HepG2 (cell line): Measurements from ENCODE around the gene WNT7B. TPM values are rescaled to one million over a fixed set of nuclear protein-coding genes. Genes with fewer than 3 reads are reported as not detected.
A peak's percentile ranks its signal among the peaks of the same experiment; 100 is the strongest.

Source experiments
- ATF7-NPFF ChIP-seq: sonication (generic); formaldehyde crosslinking; IDR thresholded peaks from 2 replicates; pipeline ENCODE4 v1.8.1; 2023; ENCODE audit warnings: mild to moderate bottlenecking, low read depth, missing genetic modification reagents, moderate library complexity
- CBX1 ChIP-seq: IDR thresholded peaks from one replicate; pipeline ENCODE4 v1.6.1; 2016; ENCODE audit warnings: antibody characterized with exemption, low read depth
- EP300 ChIP-seq, 3 experiments: sonication (generic) in 1 of 3; formaldehyde crosslinking in 1 of 3; IDR thresholded peaks; 2 replicates each; pipeline versions ENCODE4 v1.5.1 to v1.6.1; 2011 to 2020; ENCODE audit warnings: low read depth in 2 of 3, low read length in 2 of 3, borderline replicate concordance in 1 of 3, improper control_type of control experiment in 1 of 3, mild to moderate bottlenecking in 1 of 3, missing genetic modification reagents in 1 of 3, moderate library complexity in 1 of 3
- FOSL1 ChIP-seq: sonication (generic); formaldehyde crosslinking; IDR thresholded peaks from 2 replicates; pipeline ENCODE4 v1.9.0; 2021; ENCODE audit warnings: missing genetic modification reagents, borderline replicate concordance
- TCF12 ChIP-seq, 2 experiments: fragments of 450-650 bp in 1 of 2; sonication (generic) in 1 of 2; formaldehyde crosslinking in 1 of 2; IDR thresholded peaks; 2 replicates each; pipeline versions ENCODE4 v1.6.1 to v1.8.0; 2017 to 2022; ENCODE audit warnings: antibody characterized with exemption in 1 of 2, mild to moderate bottlenecking in 1 of 2, missing genetic modification reagents in 1 of 2, moderate library complexity in 1 of 2
- TRIM24 ChIP-seq: sonication (generic); formaldehyde crosslinking; IDR thresholded peaks from 2 replicates; pipeline ENCODE4 v1.8.0; 2022; ENCODE audit warnings: mild to moderate bottlenecking, missing genetic modification reagents
- XBP1 ChIP-seq: sonication (generic); formaldehyde crosslinking; IDR thresholded peaks from 2 replicates; pipeline ENCODE4 v1.5.0; 2020; ENCODE audit warnings: missing genetic modification reagents
- XRCC5 ChIP-seq: fragments of 200-400 bp; formaldehyde crosslinking; optimal IDR thresholded peaks from 2 replicates; pipeline ENCODE3; 2017; ENCODE audit warnings: mild to moderate bottlenecking, low read length
- ZBTB38 ChIP-seq: sonication (generic); formaldehyde crosslinking; IDR thresholded peaks from 2 replicates; pipeline ENCODE4 v1.5.1; 2020; ENCODE audit warnings: mild to moderate bottlenecking, missing genetic modification reagents
- ZNF264 ChIP-seq: sonication (generic); formaldehyde crosslinking; IDR thresholded peaks from 2 replicates; pipeline ENCODE4 v1.4.0; 2020; ENCODE audit warnings: missing genetic modification reagents
- ZNF547 ChIP-seq: sonication (generic); formaldehyde crosslinking; IDR thresholded peaks from 2 replicates; pipeline ENCODE4 v1.5.1; 2020; ENCODE audit warnings: mild to moderate bottlenecking, missing genetic modification reagents
- ZNF672 ChIP-seq: sonication (generic); formaldehyde crosslinking; IDR thresholded peaks from 2 replicates; pipeline ENCODE4 v1.8.1; 2022; ENCODE audit warnings: missing genetic modification reagents
- ZSCAN25 ChIP-seq: sonication (generic); formaldehyde crosslinking; IDR thresholded peaks from 2 replicates; pipeline ENCODE4 v1.8.0; 2022; ENCODE audit warnings: mild to moderate bottlenecking, missing genetic modification reagents
- polyA plus RNA-seq, 8 experiments: library from polyadenylated mRNA; depleted of rRNA in 3 of 8; stranded (reverse) in 7 of 8; unstranded in 1 of 8; fragments of >200 nt; fragmentation: Illumina TruSeq in 4 of 8; extraction: Trizol in 4 of 8; gene quantifications; 2 replicates each; pipeline versions ENCODE4 v1.2.1 to v1.2.3, GENCODE V29; 2011 to 2016; ENCODE audit warnings: low read depth in 4 of 8, missing spikeins in 1 of 8, mixed read lengths in 1 of 8; ENCODE audit not compliant: insufficient read depth in 1 of 8
- total RNA-seq, 5 experiments: library from RNA; depleted of rRNA; stranded (reverse); fragments of >200 nt; fragmentation: Illumina TruSeq; extraction: Trizol; gene quantifications; 2 replicates each; pipeline ENCODE4 v1.2.3, GENCODE V29; 2016; ENCODE audit warnings: low read depth in 1 of 5
- TF ChIP-seq, protein P1 (sequence below): sonication (generic); IDR thresholded peaks from 2 replicates; pipeline ENCODE4 v1.6.1; 2016; ENCODE audit warnings: low read depth, borderline replicate concordance
- TF ChIP-seq, protein P2 (sequence below): sonication (generic); formaldehyde crosslinking; IDR thresholded peaks from 2 replicates; pipeline ENCODE4 v1.4.0; 2020; ENCODE audit warnings: mild to moderate bottlenecking, missing genetic modification reagents, borderline replicate concordance
- TF ChIP-seq, protein P3 (sequence below): sonication (generic); formaldehyde crosslinking; IDR thresholded peaks from 2 replicates; pipeline ENCODE4 v1.4.0; 2020; ENCODE audit warnings: mild to moderate bottlenecking, missing genetic modification reagents
- TF ChIP-seq, protein P4 (sequence below): sonication (generic); formaldehyde crosslinking; IDR thresholded peaks from 2 replicates; pipeline ENCODE4 v1.5.0; 2020; ENCODE audit warnings: missing genetic modification reagents, mild to moderate bottlenecking, borderline replicate concordance
- TF ChIP-seq, protein P5 (sequence below): sonication (generic); formaldehyde crosslinking; IDR thresholded peaks from 2 replicates; pipeline ENCODE4 v1.4.0; 2020; ENCODE audit warnings: mild to moderate bottlenecking, missing genetic modification reagents

WNT7B gene
- total and polyA plus RNA-seq, 2 of the 13 experiments (the other 11 are each of a cell fraction or from before 2014, with no cell fraction given) = 0.09 TPM; not detected in 1

DNA sequence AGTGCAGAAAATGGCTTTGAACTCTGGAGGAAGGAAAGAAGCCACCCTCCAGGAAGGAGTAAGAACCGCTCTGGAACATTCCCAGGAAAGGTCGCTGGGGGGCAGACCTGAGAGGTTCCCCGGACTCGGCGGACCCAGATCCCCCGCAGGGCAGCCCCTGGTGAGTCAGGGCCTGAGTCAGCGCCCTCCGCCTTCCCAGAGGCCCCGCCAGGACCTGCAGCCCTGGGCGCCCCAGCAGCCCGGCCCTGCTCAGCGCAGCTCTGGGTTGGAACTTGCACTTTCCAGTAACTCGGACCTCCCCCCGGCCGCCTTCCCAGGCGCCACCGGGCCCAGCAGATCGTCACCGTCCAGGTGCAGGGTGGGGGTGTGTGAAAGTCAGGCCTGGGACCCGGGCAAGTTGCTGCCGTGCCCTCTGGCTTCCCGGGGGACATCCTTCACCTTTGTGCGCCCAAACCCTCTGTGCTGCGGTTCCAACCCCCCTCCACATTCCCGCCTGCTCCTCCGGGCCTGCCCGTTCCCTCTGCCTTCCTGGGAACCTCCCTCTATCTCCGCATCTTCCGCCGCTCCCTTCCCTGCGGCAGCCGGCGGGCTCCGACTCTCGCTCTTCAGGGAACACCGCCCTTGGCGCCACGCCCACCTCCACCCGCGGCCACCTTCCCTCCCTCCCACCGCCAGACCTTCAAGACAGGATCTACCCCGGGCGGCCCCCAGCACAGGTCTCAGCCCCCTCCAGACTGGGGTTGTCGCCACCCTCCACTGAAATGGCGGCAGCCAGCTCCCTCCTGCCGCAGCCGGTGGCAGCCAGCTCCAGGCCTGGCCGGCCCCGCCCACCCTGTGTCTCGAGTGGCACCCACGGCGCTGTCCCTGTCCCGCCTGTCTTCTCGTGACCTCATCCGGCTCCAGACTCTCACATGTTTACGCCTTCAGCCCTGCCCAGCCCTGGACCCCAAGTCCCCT, 36.8 kb upstream of the WNT7B start (continued):
- peak; percentile 86 for TF ChIP-seq FOSL1 (CRISPR knock-in tag)
- TF ChIP-seq TRIM24 (CRISPR knock-in tag) = no peak
- TF ChIP-seq, protein P1, sequence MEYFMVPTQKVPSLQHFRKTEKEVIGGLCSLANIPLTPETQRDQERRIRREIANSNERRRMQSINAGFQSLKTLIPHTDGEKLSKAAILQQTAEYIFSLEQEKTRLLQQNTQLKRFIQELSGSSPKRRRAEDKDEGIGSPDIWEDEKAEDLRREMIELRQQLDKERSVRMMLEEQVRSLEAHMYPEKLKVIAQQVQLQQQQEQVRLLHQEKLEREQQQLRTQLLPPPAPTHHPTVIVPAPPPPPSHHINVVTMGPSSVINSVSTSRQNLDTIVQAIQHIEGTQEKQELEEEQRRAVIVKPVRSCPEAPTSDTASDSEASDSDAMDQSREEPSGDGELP = peak; percentile 34; the same call in 1 of the 2 replicates
- 0 out of 2 replicates have a peak, but pooled peaks have one; percentile 66 for TF ChIP-seq ZNF547
- TF ChIP-seq EP300 (IDR thresholded peaks at IDR 0.05; ENCODE audit: low read depth in 2 of 2, low read length in 2 of 2) = no peak
- TF ChIP-seq EP300 (CRISPR knock-in tag; IDR thresholded peaks at IDR 0.05; ENCODE audit: borderline replicate concordance) = no peak; the same call in 1 of the 2 replicates
- peak; percentile 75 for TF ChIP-seq ZSCAN25 (CRISPR knock-in tag)
- no peak for TF ChIP-seq TCF12 (IDR thresholded peaks at IDR 0.05)
- peak; percentile 38; the same call in 1 of the 2 replicates for TF ChIP-seq TCF12 (CRISPR knock-in tag; IDR thresholded peaks at IDR 0.05)
- TF ChIP-seq, protein P2, sequence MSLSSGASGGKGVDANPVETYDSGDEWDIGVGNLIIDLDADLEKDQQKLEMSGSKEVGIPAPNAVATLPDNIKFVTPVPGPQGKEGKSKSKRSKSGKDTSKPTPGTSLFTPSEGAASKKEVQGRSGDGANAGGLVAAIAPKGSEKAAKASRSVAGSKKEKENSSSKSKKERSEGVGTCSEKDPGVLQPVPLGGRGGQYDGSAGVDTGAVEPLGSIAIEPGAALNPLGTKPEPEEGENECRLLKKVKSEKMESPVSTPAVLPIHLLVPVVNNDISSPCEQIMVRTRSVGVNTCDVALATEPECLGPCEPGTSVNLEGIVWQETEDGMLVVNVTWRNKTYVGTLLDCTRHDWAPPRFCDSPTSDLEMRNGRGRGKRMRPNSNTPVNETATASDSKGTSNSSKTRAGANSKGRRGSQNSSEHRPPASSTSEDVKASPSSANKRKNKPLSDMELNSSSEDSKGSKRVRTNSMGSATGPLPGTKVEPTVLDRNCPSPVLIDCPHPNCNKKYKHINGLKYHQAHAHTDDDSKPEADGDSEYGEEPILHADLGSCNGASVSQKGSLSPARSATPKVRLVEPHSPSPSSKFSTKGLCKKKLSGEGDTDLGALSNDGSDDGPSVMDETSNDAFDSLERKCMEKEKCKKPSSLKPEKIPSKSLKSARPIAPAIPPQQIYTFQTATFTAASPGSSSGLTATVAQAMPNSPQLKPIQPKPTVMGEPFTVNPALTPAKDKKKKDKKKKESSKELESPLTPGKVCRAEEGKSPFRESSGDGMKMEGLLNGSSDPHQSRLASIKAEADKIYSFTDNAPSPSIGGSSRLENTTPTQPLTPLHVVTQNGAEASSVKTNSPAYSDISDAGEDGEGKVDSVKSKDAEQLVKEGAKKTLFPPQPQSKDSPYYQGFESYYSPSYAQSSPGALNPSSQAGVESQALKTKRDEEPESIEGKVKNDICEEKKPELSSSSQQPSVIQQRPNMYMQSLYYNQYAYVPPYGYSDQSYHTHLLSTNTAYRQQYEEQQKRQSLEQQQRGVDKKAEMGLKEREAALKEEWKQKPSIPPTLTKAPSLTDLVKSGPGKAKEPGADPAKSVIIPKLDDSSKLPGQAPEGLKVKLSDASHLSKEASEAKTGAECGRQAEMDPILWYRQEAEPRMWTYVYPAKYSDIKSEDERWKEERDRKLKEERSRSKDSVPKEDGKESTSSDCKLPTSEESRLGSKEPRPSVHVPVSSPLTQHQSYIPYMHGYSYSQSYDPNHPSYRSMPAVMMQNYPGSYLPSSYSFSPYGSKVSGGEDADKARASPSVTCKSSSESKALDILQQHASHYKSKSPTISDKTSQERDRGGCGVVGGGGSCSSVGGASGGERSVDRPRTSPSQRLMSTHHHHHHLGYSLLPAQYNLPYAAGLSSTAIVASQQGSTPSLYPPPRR = peak; percentile 44; the same call in 1 of the 2 replicates
- TF ChIP-seq XBP1 (CRISPR knock-in tag) = no peak
- peak; percentile 57 for TF ChIP-seq CBX1
- TF ChIP-seq, protein P3, sequence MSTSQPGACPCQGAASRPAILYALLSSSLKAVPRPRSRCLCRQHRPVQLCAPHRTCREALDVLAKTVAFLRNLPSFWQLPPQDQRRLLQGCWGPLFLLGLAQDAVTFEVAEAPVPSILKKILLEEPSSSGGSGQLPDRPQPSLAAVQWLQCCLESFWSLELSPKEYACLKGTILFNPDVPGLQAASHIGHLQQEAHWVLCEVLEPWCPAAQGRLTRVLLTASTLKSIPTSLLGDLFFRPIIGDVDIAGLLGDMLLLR (CRISPR knock-in tag) = peak; percentile 53; the same call in 1 of the 2 replicates
- TF ChIP-seq XRCC5 = peak; percentile 92
- peak; percentile 72; the same call in 1 of the 2 replicates for TF ChIP-seq ATF7-NPFF (CRISPR knock-in tag)
- TF ChIP-seq, protein P4, sequence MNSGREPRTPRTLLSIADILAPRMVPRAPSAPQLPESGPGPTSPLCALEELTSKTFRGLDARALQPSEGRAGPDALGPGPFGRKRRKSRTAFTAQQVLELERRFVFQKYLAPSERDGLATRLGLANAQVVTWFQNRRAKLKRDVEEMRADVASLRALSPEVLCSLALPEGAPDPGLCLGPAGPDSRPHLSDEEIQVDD (CRISPR knock-in tag) = no peak
- TF ChIP-seq ZNF672 (CRISPR knock-in tag) = no peak
- TF ChIP-seq ZNF264 (CRISPR knock-in tag) = peak; percentile 75
- TF ChIP-seq, protein P5, sequence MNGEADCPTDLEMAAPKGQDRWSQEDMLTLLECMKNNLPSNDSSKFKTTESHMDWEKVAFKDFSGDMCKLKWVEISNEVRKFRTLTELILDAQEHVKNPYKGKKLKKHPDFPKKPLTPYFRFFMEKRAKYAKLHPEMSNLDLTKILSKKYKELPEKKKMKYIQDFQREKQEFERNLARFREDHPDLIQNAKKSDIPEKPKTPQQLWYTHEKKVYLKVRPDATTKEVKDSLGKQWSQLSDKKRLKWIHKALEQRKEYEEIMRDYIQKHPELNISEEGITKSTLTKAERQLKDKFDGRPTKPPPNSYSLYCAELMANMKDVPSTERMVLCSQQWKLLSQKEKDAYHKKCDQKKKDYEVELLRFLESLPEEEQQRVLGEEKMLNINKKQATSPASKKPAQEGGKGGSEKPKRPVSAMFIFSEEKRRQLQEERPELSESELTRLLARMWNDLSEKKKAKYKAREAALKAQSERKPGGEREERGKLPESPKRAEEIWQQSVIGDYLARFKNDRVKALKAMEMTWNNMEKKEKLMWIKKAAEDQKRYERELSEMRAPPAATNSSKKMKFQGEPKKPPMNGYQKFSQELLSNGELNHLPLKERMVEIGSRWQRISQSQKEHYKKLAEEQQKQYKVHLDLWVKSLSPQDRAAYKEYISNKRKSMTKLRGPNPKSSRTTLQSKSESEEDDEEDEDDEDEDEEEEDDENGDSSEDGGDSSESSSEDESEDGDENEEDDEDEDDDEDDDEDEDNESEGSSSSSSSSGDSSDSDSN (CRISPR knock-in tag) = peak; percentile 98
- TF ChIP-seq ZBTB38 (CRISPR knock-in tag) = no peak
